H1 (cell line): ENCODE data around the gene P2RY8. TPM values are rescaled to one million over a fixed set of nuclear protein-coding genes. Genes with fewer than 3 reads are reported as not detected.

ENCODE experiments used
- ATF3 ChIP-seq: IDR thresholded peaks from 2 replicates; pipeline ENCODE4 v1.6.1; 2011; ENCODE audit warnings: low read depth, mild to moderate bottlenecking, low read length; ENCODE audit not compliant: insufficient read depth
- MAFK ChIP-seq: IDR thresholded peaks from 2 replicates; pipeline ENCODE4 v1.6.1; 2012; ENCODE audit warnings: low read depth, mild to moderate bottlenecking, improper control_type of control experiment, low read length
- POLR2A ChIP-seq, 2 experiments: IDR thresholded peaks; 1 replicate in 1 of 2; 2 replicates in 1 of 2; pipeline ENCODE4 v1.6.1; 2011; ENCODE audit warnings: low read depth in 2 of 2, low read length in 2 of 2, mild to moderate bottlenecking in 2 of 2; ENCODE audit errors: control extremely low read depth in 1 of 2
- polyA plus RNA-seq, 7 experiments: library from polyadenylated mRNA; depleted of rRNA in 3 of 7; stranded (reverse) in 5 of 7; unstranded in 2 of 7; fragments of >200 nt in 5 of 7; fragments of 200-250 nt in 2 of 7; gene quantifications; 1 replicate in 5 of 7; 2 replicates in 1 of 7; 4 replicates in 1 of 7; pipeline versions ENCODE4 v1.2.1 to v1.2.3, GENCODE V29; 2011 to 2013; ENCODE audit warnings: missing spikeins in 2 of 7, mixed read lengths in 2 of 7
- total RNA-seq: library from RNA; stranded (reverse); fragmentation: NEBNext Ultra II Directional; extraction: Animal tissue kit (Norgen Biotek cat#: 25700); gene quantifications from 2 replicates; pipeline ENCODE4 v1.2.1, GENCODE V29; 2021

P2RY8 gene
- total and polyA plus RNA-seq, 2 of the 8 experiments (the other 6 are each of a cell fraction or from before 2014, with no cell fraction given), result 0.09 to 0.15 TPM

GRCh38 chrX:1551959-1552546 lies 15.1 kb upstream of the P2RY8 start (continued):
- TF ChIP-seq MAFK (no peak), POLR2A (IDR thresholded peaks at IDR 0.05; ENCODE audit: control extremely low read depth in 1 of 2, low read depth in 2 of 2, low read length in 2 of 2) (no peak), ATF3 (no peak)
- TF ChIP-seq, all 59 proteins: peak for 0
